HL-60 (cell line): ENCODE data around the gene NPRL2.

Source experiments
- DNase-seq, 2 experiments: peaks; one replicate each; pipeline ENCODE4 v3.0.0-alpha.2; 2010 to 2020; ENCODE audit warnings: low read depth in 1 of 2, low spot score in 1 of 2
- H3K27ac ChIP-seq: fragments of 250-450 bp; sonication (Bioruptor Pico); replicated peaks from 2 replicates; pipeline ENCODE4 v1.5.1; 2020; ENCODE audit warnings: mild to moderate bottlenecking, moderate library complexity
- H3K27me3 ChIP-seq: fragments of 250-450 bp; sonication (Bioruptor Pico); 2 replicates; pipeline ENCODE4 v1.5.1; 2021; ENCODE audit warnings: mild to moderate bottlenecking, moderate library complexity; ENCODE audit not compliant: insufficient read depth, poor library complexity, severe bottlenecking
- H3K4me3 ChIP-seq: replicated peaks from 2 replicates; pipeline ENCODE4 v1.5.1; 2011; ENCODE audit warnings: mild to moderate bottlenecking, control low read depth, low read length; ENCODE audit not compliant: insufficient read depth
- CTCF ChIP-seq: IDR thresholded peaks from one replicate; pipeline ENCODE4 v1.5.1; 2011; ENCODE audit warnings: low read length, control low read depth, inconsistent platforms; ENCODE audit not compliant: insufficient read depth
- GABPA ChIP-seq: IDR thresholded peaks from 2 replicates; pipeline ENCODE4 v1.6.1; 2012; ENCODE audit warnings: low read depth
- POLR2AphosphoS5 ChIP-seq: IDR thresholded peaks from 2 replicates; pipeline ENCODE4 v1.6.1; 2012; ENCODE audit warnings: low read depth
- REST ChIP-seq: IDR thresholded peaks from 2 replicates; pipeline ENCODE4 v1.6.1; 2012; ENCODE audit warnings: low read depth; ENCODE audit not compliant: insufficient replicate concordance
- SPI1 ChIP-seq: IDR thresholded peaks from 2 replicates; pipeline ENCODE4 v1.6.1; 2012; ENCODE audit warnings: low read depth, mild to moderate bottlenecking, borderline replicate concordance

NPRL2 gene

GRCh38 chr3:50333744-50334328 is 16.7 kb downstream of the NPRL2 start:
- no peak overlapping the region for H3K4me3 ChIP-seq
- TF ChIP-seq REST (no peak), GABPA (no peak), POLR2AphosphoS5 (no peak; the same call in 1 of the 2 replicates), CTCF (no peak), SPI1 (no peak)

GRCh38 chr3:50331364-50331907 is 19.1 kb downstream of the NPRL2 start:
- Histone ChIP-seq H3K27ac (no peak overlapping the region), H3K4me3 (no peak overlapping the region), H3K27me3 (no peaks in the 10 kb centered on the region)
- DNase-seq = no peak
- TF ChIP-seq CTCF (no peak), SPI1 (no peak), REST (no peak), POLR2AphosphoS5 (no peak), GABPA (no peak)

More at GRCh38 chr3:50333744-50334328, 16.7 kb downstream of the NPRL2 start:
- Histone ChIP-seq H3K27ac (no peak overlapping the region), H3K27me3 (no peaks in the 10 kb centered on the region)
- no peak for DNase-seq

- DNase-seq = no peak
- H3K4me3 ChIP-seq = no peak overlapping the region
- no peak for TF ChIP-seq CTCF
- no peak for TF ChIP-seq SPI1
- no peak for TF ChIP-seq POLR2AphosphoS5
- no peak for TF ChIP-seq GABPA
- no peak for TF ChIP-seq REST
- H3K27me3 ChIP-seq = no peaks in the 10 kb centered on the region
- H3K27ac ChIP-seq = no peak overlapping the region
These were observed 20.2 kb downstream of the NPRL2 start for GRCh38 chr3:50330330-50330729.
